GM03348 (cell line): ENCODE data around the gene PGM3.
A peak's percentile ranks its signal among the peaks of the same experiment; 100 is the strongest.

ENCODE experiments used
- DNase-seq: peaks from one replicate; pipeline ENCODE4 v3.0.0; 2012; ENCODE audit warnings: low spot score

The PGM3 gene

DNA sequence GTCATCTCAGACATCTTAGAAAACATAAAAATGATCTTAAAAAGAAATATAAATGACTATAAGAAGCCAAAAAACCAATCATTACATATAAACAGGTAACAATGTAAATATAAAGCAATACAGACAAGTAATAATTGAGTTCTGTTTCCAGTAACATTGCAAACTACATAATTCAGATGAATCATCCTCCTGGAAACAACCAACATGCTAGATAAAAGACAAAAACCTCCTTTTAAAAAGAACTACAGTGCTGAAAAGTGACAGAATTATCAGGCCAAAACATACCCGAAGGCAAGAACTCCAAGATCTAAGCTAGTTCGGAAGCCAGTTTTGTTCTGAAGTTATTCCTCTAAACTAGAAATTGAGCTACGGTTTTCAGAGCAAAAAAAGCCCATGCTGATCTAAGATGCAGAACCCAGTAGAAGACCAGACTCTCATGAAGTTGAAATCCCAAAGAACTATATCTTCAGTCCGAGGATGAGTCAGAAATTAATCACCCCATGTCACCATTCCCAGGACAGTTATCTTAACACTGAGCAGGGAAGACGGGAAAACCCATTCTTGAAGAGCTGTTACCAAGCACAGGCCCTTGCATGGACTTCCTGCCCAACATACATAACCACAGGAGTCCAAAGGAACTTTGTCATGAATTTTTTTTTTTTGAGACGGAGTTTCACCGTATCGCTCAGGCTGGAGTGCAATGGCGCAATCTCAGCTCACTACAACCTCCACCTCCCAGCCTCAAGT is 9.8 kb downstream of the PGM3 start:
- peak; percentile 75 for DNase-seq

DNA sequence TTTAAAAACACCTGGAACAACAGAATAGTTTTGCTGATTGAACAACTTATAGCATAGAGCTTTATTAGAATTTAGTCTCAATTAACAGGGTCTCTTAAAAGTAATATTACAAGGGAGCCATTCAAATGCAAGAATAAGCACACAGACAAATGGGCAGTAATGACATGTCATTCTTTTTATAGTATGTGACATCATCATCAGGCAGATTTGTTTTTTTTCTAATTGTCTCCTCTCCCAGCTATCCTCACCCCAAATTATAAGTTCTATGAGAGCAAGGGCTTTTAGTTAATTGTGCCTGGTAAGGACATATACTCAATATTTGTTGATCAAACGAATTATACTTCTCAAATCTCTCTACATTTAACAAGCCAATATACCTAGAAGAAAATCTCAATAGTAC is 11.0 kb downstream of the PGM3 start:
- DNase-seq: no peak

DNA sequence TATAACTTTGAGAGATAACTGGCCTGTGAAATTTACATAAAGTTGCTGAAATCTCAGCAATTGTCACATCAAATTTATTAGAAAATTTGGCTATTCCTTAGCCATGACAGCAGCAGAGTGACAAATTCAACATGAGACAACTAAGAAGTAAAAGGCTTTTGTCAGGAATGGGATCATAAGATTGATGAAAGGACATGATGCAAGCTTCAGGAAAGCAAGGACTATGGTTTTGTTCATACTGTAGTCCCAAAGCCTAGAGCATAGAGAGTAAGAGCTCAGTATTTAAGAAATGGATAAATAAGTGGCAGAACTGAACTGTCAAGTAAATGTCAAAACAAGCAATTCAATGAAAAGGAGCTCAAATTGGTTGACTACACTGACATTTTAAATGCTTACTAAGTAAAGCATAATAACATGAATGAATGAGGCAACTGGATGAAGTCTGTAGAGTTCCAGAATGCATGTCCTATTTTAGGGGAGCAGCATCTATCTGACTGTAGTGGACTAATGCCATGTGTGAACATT is 12.6 kb downstream of the PGM3 start:
- DNase-seq: no peak

DNA sequence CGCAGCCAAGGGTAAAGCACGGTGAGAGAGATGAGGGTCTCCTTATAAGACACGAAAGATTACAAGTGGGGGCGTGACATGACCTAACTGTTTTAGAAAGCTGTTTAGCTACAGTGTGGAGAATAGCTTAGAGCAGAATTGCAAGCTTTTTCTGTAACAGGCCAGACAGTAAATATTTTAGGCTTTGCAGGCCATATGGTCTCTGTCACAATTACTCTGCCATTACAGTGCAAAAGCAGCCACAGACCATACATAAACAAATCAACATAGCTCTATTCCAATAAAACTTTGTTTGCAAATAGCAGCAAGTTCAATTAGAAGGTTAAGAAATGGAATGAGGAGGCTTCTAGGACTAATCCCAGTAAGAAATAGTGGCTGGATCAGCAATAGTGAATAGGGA is 16.8 kb downstream of the PGM3 start:
- no peak for DNase-seq

DNA sequence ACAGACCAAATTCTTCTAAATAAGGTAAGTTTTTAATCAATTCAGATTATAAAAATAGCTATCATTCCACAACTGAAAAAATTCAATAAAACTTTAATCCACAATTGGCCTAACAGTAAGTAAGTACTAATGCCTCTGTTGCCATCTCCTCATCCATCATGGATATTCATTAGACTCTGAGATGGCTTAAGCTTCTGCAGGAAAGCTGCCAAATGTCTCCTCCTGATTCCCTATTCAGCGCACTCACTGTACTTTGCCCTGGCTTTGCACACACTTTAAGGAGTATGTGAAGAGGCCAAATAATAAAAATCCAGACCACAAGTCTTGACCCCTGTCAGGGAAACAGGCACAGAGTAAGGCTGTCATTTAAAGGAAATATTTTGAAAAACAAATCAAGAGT is 23.6 kb downstream of the PGM3 start:
- no peak for DNase-seq

DNA sequence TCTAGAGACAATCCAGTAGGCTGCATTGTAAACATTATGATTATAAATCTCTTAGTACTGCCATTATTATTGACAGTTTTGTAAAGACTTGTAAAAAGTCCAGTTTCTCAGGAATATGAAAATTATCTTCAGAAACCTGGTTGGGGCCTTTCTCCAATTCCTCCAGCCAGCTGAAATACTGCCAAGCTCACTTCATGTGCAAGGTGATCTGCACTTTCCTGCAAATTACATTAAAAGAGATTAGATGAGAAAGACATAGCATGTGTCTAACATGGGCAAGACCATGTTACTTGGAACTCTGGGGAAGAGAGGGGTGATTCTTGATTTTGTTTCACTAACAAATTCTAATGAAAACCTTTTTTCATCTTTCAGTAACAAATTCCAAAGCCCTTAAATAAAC is 24.0 kb downstream of the PGM3 start:
- DNase-seq: no peak

DNA sequence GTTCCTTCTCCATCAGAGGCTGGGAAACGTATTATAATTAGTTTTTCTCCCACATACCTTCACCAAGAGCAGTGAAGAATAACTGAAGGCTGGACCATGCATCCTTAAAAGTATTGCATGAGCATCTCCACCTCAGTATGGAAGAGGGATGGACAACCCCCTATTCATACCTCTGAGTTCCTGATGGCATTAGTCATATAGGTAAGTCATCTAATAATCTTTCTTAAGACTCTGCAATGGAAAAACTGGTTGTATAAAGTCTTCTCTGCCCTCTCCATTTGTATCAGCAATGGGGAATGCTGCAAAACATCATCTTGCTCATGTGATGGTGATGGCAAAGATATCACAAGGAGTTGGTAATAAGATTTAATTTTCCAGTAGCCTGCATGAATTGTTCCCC is 24.5 kb downstream of the PGM3 start:
- no peak for DNase-seq

DNA sequence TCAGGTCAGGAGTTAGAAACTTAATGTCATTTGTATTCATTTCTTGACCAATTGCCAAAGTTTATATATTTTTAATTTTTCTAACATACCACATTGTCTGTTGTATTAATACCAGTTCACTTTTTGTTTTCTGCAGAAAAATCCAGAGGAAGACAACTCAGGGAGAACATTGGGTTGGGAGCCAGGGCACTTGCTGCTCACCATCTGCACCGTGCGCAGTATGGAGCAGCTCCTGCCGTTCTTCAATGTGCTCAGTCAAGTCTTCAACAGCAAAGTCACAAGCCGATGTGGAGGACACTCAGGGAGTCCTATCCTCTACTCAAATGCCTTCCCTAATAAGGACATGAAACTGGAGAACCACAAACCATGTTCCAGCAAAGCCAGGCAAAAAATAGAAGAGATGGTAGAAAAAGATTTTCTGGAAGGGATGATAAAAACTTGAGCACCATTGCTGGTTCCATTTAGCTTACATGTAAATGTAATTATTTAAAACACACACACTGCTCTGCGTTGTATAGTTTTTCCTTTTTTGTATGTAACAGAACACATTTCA is 25.3 kb downstream of the PGM3 start:
- no peak for DNase-seq

DNA sequence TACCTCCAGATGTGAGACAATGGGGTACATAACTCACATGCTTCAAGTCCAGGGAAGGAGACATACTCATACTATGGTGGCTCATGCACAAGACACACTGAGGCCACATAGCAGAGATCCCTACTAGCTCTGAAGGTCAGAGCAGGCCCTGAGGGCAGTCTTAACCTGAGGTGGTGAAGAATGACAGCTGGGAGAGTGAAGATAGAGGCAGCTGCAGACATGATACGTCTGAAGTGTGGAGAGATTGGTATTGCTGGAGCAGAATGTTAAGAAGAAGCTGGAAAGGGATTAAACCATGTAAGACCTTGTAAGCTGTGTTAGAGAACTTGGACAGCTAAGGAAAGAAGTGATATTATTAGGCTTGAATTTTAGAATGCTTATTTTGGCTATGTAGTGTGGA is 32.9 kb downstream of the PGM3 start:
- DNase-seq: no peak

DNA sequence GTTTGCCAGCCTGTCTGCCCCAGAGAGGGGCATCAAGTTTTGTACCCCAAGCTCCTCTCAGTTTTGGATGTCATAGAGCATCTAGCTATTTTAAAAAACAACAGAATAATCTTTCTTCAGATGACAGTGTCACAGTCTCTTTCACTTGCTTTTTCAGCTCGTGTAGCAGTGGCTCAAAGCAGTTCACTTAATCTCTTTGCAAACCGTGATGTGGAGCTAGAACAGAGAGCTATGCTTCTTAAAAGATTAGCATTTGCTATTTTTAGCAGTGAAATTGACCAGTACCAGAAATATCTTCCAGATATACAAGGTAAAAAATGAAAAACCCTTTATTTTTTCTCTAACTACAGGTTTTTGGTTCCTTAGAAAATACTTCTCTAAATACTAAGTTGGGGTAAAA is 37.3 kb downstream of the PGM3 start:
- DNase-seq: no peak

DNA sequence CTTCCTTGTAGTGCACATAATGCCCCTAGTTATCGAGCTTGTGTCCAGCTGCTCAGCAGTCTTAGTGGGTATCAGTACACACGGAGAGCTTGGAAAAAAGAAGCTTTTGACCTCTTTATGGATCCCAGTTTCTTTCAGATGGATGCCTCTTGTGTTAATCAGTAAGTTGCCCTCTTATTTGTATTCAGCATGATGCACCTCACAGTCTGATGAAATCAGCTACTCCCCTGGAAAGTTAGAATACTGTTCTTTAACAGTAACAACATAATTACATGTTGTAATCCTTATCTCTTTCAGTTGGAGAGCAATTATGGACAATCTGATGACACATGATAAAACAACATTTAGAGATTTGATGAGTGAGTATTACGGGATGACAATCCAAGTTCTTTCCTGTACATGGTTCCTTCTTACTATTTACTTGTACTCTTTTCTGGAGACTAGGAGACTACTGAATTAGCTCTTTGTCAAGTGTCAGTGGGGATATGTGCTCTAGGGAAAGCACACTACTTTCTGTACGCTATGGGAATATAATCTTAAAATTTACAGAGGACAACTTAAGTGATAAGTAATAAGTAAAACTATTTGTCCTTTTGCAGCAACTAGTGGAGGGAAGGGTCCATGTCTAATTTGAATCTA is 39.1 kb downstream of the PGM3 start:
- no peak for DNase-seq

DNA sequence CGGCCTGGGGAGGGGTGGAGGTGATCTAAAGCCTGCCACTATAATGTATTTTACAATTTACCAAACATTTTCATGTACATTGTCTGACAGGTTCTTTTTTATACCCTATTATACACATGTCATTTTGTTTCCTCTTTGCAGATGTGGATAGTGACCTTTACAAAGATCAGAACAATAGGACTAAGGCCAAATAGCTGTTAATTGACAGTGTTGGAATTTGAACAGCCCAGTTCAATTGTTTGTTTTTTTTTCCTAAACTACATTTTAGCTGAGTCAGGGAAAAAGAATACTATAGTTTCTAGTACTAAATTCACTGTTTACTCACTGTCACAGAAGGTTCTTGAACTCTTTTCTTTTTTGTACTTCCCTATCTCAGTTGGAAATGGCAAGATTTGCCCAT is 40.2 kb downstream of the PGM3 start:
- DNase-seq: no peak

DNA sequence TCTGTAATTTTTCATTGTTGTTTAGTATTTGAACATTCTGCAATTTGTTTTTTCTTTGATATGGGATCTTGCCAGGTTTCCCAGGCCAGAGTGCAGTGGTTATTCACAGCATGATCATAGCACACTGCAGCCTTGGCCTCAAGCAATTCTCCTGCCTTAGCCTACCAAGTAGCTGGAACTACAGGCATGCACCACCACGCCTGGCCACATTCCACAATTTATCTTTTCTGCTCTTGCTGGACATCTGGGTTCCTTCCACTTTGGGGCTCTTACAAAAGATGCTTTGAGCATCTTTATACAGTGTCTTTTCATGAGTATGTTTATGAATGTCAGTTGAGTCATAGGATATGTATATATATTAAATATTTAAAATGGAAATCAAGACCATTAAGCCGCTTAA is 42.0 kb downstream of the PGM3 start:
- DNase-seq: no peak

DNA sequence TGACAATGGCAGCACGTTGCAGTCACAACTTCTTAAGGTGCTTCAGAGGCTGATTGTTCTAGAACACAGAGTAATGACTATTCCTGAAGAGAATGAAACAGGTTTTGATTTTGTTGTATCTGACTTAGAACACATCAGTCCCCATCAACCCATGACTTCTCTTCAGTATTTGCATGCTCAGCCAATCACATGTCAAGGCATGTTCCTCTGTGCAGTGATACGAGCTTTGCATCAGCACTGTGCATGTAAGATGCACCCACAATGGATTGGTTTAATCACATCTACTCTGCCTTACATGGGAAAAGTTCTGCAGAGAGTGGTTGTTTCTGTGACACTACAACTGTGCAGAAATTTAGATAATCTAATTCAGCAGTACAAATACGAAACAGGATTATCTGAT is 54.3 kb downstream of the PGM3 start:
- no peak for DNase-seq

DNA sequence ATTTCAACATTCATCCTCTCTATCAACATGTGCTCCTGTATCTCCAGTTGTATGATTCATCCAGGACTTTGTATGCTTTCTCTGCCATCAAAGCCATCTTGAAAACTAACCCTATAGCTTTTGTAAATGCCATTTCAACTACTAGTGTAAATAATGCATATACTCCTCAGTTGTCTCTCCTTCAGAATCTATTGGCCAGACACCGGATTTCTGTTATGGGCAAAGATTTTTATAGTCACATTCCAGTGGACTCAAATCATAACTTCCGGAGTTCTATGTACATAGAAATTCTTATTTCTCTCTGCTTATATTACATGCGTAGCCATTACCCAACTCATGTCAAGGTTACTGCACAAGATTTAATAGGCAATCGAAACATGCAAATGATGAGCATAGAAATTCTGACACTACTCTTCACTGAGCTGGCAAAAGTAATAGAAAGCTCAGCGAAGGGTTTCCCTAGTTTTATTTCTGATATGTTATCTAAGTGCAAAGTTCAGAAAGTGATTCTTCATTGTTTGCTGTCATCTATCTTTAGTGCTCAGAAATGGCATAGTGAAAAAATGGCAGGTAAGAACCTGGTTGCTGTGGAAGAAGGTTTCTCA is 54.8 kb downstream of the PGM3 start:
- no peak for DNase-seq

DNA sequence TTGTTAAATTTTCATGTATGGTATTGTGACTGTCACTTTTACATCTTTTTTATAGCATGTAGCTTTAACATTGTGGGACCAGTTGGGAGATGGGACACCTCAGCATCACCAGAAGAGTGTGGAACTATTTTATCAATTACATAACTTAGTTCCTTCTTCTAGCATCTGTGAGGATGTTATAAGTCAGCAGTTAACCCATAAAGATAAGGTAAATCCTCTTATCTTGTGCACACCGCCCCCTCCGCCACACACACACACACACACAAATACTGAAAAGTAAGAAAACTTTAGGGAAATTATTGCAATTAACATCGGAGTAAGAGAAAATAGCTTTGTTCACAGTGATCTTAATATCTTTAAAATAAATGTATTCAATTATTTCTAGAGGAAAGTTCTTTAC is 60.9 kb downstream of the PGM3 start:
- no peak for DNase-seq

DNA sequence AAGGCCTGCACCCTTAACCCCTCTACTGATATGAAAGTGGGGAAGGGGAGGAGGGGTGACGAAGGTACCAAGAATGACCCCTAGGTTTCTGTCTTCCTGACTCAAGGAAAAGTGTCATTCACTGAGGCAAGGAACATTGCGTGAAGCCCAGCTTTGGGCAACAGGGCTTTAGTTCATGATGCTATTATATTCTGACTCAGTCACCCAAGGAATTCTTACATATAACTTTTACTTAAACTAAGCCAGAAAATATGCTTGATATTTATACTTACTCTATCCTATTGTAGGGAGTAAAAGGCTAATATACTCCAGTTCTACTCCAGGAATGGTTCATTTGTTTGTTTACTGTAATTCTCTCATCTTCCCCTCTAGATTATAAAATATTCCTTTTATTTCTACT is 65.1 kb downstream of the PGM3 start:
- no peak for DNase-seq

DNA sequence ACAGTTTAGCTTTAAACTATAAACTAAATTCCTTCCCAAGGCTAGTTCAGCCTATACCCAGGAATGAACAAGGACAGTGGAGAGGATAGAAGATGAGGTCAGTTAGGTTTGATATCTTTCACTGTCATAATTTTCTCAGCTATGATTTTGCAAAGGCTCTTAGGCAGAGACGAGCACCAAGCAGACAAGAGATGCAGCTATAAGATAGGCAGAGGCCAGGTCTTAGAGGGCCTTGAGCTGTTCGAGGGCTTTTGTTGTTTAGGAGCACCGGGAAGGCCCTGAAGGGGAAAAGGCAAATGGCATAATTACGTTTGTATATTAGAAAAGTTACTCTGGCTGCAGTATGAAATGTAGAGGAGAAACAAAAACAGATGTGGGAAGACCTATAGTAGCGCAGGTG is 65.8 kb downstream of the PGM3 start:
- no peak for DNase-seq

DNA sequence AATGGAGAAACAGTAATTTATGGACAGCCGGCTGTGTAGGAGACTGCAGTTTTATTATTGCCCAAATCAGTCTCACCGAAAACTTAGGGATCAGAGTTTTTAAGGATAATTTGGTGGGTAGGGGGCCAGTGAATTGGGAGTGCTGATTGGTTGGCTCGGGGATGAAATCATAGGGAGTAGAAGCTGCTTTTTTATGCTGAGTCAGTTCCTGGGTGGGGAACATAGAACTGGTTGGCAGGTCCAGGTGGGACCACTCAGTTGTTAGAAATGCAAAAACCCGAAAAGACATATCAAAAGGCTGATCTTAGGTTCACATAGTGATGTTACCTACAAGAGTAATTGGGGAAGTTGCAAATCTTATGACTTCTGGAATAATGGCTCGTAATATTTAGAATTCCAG is 66.3 kb downstream of the PGM3 start:
- DNase-seq: no peak

DNA sequence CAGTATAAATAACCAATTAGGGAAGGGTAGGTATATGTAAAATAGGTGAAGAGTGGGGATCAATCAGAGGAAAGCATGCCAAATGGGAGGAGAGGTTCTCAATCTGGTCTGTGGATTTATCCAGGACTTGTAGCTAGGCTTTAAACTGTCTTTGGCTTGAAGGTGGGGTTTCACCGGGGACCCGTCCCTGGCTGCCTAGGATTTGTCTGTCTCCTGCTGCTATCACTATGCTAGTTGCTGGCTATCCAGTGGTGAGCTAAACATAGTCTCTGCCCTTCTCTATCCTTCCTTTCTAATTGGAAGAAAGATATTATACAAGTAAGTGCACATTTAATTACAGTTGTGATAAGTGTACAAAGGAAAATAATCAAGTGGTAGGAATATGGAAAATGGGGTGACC is 66.8 kb downstream of the PGM3 start:
- DNase-seq: no peak

DNA sequence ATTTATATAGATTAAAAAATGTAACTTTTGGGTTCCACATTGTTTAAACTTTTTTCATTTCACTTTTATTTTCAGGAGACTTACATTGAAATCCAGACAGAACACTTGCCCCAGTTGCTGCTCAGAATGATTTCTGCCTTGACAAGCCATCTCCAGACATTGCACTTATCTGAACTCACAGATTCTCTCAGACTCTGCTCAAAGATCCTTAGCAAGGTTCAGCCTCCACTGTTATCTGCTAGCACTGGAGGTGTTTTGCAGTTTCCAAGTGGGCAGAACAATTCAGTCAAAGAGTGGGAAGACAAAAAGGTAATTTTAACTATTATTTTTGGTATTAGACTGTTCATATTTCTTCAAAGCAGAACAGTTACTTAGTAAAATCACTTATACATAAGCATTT is 67.6 kb downstream of the PGM3 start:
- no peak for DNase-seq

DNA sequence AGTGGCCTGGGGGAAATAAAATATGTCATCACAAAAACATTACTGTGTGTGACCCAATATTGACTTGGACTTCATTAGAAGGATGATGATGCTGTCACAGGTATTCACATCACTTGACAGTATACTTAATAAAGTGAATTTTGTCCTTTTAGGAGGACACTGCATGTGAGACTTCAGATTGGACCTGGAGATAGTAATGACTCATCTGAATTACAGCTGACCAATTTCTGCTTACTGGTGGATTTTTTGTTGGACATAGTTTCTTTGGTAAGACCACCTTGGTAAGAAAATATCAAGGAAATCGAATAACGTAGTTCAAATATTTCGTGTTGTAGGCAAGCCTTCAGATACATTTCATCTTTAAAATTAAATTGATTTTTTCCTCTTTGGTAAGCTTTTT is 68.5 kb downstream of the PGM3 start:
- DNase-seq: no peak

DNA sequence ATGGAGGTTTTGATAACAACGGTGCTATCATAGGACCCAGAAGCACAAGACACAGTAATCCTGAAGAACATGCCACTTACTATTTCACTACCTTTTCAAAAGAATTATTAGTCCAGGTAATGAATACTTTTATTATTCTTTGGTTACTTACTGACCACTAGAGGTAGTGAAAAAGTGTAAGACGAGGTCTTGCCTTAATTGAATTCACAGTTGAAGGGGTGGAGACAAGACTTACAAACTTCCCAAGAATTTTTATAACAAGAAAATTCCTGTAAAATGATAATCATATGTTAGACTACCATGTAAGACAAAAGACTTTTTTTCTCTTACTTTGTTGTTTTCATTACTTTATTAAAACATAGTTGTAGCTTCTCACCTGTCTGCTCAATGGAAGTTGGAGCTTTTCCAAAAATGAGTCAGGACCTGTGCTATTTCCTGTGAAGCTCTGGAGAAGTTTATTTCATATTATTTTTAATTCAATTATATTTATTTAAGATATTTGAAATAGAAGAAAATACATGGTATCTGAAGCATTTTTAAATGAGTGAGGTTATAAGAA is 73.2 kb downstream of the PGM3 start:
- DNase-seq: no peak
